Left ventricle myocardium superior (tissue), 1 donor: ENCODE results near the gene ADCYAP1. TPM values are rescaled to one million over a fixed set of nuclear protein-coding genes. Genes with fewer than 3 reads are reported as not detected.

Experiments
- ATAC-seq: fragments of 200-7000 bp; cut with Tn5 transposase; one replicate; pipeline ENCODE4 v1.9.1; 2020; ENCODE audit warnings: mild to moderate bottlenecking, moderate library complexity
- DNase-seq: peaks from one replicate; pipeline ENCODE4 v3.0.0-alpha.2; 2020
- intact Hi-C: fragments of 100-400 bp; cut with micrococcal nuclease; formaldehyde crosslinking; loops from one replicate; pipeline ENCODE4 v1.11.0; 2022
- total RNA-seq: library from RNA; stranded (reverse); fragmentation: NEBNext Ultra II Directional; extraction: Animal tissue kit (Norgen Biotek cat#: 25700); gene quantifications from one replicate; pipeline ENCODE4 v1.2.1, GENCODE V29; 2021
- donor health status: DM: no; HTN: yes; CAD: no; lungs with severe emphysema.

ADCYAP1 gene
- total RNA-seq, 1 donor from 2014 or later, result 0.17 TPM

- peak; percentile 19 for DNase-seq
- no peak for ATAC-seq
- intact Hi-C loops, result no loop called here
Measured at GRCh38 chr18:907885-908757, 3.5 kb downstream of the ADCYAP1 start.

DNA sequence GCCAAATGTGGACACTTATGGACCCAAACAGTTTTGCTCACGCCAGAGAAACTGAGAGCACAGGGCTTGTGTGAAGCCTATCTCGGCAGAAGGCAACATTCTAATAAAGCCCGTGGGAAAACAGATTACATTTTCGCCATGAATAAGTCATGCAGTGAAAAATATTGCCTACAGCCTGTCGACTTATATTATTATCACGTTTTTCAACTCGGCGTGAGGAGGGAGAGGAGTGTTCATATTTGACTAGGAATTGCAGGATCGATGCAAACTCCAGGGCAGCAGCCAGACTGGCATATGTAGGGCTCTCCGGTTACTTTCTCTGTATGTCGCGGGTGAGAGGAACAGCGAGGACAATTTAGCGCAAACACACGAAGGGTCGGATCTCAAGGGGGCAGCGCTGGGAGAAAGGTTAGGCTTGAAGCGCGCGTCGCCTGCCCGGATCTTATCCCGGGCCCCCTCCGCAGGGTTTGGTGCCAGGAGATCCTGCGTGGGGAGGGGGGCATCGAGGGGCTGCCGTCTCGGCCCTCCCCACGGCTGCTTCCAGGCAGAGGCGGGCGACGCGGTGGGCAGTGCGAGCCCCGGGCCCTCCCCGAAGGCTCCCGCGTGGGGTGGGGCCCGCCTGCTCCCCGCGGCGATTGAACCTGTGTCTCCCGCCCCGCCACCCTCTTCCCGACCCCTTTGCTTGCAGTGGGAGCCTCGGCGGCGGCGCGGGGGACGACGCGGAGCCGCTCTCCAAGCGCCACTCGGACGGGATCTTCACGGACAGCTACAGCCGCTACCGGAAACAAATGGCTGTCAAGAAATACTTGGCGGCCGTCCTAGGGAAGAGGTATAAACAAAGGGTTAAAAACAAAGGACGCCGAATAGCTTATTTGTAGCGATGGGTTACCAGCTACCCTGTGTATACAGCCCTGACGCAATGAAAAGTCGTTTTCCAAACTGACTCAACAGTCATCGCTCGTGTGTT is 4.4 kb downstream of the ADCYAP1 start:
- ATAC-seq (no peak), DNase-seq (no peak)
- intact Hi-C loops, result no loop called here

- no peak for ATAC-seq
- no peak for DNase-seq
- intact Hi-C loops, result no loop called here
Measured at GRCh38 chr18:910247-910646, 5.6 kb downstream of the ADCYAP1 start.

DNA sequence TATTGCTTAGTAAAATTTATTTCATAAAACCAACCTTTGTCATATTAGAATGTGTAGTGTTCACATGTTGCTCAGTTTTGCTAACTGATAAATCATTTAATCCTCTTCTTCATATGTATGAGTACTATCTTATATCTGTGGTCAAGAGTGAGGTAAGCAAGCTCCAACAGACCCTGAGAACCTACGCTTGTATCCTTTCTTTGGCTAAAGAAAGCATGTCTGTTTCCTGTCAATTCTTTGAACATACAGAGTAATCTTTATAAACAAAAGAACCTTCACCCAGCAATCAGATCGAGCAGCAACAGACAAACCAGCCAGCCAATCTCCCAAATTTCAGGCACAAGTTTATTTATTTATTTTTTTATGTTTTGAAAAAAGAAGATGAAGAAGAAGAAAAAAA is 6.4 kb downstream of the ADCYAP1 start:
- no peak for ATAC-seq
- DNase-seq, result no peak
- intact Hi-C loops, result no loop called here

DNA sequence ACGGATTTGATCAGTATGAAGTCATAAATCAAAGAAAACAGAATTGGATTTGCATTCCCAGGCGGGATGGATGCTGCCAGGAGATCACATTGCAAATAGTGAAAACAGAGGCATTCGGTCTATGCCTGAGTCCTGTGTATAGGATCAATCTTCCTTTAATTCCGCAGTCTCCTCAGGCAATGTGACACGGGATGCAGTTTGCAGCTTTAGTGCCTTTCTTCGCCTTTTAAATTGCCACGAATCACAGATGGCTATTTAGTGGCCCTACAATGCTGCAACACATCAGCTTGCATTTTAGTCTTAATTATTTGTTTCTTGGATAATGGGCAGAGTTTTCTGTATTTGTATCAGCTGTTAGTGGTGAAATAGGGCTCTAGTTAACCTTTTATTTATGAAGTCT is 6.8 kb downstream of the ADCYAP1 start:
- ATAC-seq (no peak), DNase-seq (no peak)
- intact Hi-C loops, result no loop called here

DNA sequence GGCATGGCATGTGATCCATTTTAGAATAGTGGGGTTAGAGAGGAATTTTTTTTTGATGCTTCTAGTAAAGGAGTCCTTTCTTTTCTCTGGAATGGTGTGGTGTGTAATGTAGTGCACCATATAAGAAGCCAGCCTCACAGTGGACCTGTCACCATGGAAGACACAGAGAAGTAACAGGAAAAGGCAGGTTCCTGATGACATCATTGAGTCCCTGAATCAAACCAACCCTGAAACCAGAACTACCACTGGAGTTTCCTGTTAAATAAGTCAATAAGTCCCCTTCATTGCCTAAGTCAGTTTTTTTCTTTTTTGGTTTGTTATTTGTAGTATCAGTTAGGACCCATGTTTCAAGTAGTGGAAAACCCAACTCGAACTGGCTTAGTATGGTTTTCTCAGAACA is 11.9 kb downstream of the ADCYAP1 start:
- intact Hi-C loops, result no loop called here
- DNase-seq (no peak), ATAC-seq (no peak)

DNA sequence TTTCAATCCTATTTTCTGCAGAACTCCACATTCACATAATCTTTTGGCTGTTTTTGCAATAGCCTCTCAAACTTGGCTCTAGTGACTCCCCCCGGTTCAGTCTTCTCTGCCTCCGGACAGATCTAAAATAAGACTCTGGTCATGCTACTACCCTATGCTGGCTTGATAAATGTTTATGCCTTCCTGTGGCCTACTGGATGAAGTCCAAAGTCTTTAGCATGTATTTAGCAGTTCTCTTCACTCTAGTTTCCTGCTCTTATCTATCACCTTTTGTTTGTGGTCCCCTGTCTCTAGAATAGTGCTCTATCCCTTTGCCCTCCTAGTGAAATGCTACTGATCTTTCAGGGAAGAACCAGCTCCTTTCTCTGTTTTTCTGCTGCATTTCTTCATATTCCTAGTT is 14.4 kb downstream of the ADCYAP1 start:
- intact Hi-C loops, result no loop called here
- DNase-seq (no peak), ATAC-seq (no peak)

DNA sequence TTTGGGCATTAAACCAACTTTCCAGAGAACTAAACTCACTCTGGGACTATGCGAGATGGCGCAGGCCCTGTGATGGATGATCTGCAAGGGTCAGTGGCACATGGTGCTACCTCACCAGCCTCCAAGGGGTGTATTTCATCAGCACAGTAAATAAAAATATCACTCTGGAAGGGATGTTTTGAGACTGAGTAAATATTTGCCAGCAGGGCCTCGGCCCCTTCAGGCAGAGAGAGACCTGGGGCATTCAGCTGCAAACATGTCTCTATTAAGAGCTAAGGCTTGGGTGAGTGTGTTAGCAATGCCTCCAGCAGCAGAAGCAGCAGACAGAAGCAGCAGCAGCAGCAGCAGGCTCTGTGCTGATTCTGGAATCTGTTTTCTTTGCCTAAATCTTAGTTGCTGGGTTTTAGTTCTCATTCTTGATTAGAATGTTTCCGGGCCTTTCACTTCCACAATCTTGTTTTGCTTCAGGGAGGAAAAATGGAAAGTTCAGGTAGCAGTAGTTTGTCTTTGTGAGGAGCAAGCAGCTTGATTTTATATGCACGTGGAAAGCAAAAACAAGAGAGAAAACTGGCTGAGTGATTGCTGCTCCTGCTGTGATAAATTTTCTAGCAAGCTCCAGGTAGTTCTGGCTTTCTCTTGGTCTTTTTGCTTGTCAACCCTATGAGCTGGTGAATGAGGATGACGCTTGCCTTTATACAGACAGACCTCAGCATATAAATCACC is 18.6 kb downstream of the ADCYAP1 start:
- intact Hi-C loops, result no loop called here
- DNase-seq (no peak), ATAC-seq (no peak)

DNA sequence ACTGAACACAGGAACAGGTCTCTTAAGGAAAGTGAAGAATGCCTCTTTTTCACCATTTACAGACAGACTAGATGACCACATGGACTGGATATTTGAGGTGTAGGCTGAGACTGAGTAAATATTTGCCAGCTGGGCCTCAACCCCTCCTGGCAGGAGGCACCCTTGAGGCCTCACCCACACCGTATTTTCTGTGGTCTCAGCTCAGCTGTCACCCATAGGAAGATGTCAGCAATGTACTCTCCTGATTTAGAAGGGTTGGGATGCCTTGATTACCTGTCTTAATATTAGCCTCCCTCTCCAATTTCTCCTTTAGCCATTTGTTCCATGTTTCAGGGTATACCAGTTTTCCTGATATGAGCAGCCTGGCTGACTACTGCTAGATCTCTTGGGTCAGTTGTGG is 20.3 kb downstream of the ADCYAP1 start:
- ATAC-seq (no peak), DNase-seq (no peak)
- intact Hi-C loops, result no loop called here

DNA sequence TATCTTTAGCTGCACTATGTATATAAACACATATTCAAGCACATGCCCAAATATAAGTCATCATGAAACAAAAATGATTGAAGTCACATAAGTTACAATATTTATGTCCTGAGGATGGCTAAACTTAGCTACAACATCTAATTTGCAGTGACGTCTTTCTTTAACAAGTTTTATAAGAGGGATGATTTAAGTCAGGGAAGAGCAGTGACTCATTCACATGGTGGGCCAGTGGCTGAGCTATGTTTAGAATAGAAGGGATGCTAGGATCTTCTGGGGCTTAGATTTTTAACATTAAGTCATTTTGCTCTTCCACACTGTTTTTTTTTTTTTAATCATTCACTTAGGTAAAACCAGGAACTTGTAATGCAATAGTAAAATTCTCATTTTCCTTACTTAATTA is 22.3 kb downstream of the ADCYAP1 start:
- no peak for DNase-seq
- no peak for ATAC-seq
- intact Hi-C loops, result no loop called here

- ATAC-seq (no peak), DNase-seq (no peak)
- intact Hi-C loops, result no loop called here
Measured at GRCh38 chr18:933082-933481, 28.4 kb downstream of the ADCYAP1 start.

- intact Hi-C loops, result no loop called here
- no peak for DNase-seq
- ATAC-seq, result no peak
Measured at GRCh38 chr18:934518-935133, 30.0 kb downstream of the ADCYAP1 start.

DNA sequence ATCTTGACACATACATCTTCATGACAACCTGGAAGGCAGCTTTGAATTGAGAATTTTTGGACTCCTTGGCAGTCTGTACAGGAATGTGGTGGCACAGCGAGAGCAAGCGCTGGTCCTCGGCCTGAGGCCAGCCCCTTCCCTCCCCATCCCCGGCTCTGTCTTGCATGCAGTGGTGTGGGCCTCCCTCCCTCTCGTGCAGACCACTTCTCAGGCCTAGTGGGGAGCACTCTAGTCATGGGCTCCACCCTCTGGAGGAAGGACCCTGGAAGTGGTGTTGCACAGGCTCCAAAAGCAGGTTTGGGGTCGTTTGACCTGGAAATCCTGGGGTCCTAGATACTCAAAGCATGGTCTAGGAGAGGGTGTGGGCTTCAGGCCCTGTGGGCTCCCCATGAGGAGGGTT is 32.3 kb downstream of the ADCYAP1 start:
- DNase-seq (no peak), ATAC-seq (no peak)
- intact Hi-C loops, result no loop called here

DNA sequence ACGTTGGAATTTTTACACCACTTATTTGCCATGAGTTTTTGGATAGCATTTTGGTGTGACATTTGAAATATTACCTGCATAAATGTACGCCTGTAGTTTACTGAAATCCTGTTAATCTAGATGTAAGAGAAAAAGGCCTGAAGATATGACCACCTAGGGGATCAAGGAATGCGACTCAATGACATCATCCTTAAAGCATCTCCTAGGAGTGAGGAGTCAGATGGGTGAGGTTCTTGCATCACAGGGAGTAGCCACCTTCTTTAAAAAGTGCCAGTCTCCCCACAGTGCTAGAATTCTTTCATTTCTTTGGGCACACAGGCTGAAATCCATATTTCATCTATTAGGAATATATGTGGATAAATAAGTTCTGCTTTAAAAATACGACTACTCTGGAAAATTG is 34.5 kb downstream of the ADCYAP1 start:
- DNase-seq, result no peak
- no peak for ATAC-seq
- intact Hi-C loops, result no loop called here

DNA sequence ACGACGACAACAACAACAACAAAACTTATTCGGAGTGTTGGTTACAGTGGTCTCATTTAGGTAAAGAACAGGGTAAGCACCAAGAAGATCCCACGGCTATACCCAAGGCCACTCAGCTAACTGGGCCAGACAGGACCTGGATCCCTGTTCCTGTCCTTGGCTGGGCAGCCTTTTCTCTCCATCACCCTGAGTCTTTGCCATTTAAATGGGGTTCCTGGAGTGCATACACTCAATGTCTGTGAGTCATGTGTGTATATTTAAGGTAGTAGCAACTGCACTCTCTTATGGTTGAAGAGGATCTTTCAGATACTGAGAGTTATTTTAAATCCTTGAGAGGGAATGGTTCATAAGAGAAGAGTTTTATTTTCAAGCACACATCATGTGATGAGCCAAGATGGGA is 35.3 kb downstream of the ADCYAP1 start:
- intact Hi-C loops, result no loop called here
- ATAC-seq, result no peak
- DNase-seq, result no peak

DNA sequence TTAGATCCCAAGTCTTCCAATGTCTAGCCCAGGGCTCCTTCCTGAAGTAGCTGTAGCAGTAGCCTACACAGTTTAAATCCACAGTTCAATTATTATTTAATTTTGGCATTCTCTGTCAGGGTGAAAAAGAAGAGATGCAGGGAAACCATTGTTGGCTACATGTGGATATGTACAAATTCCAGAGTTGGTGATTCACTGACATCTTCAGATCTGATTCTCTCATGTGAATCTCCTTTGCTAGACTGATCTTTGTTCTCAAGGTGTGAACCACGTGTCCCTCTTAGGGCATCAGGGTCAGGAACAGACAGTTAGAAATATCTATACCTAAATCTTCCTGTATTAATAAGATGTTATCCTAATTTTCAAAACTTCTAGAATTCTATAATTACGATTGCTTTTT is 36.7 kb downstream of the ADCYAP1 start:
- no peak for DNase-seq
- intact Hi-C loops, result no loop called here
- ATAC-seq, result no peak

- intact Hi-C loops, result no loop called here
- DNase-seq, result no peak
- ATAC-seq, result no peak
Measured at GRCh38 chr18:944440-944839, 39.8 kb downstream of the ADCYAP1 start.

GRCh38 chr18:949724-950631 is 45.3 kb downstream of the ADCYAP1 start:
- DNase-seq (no peak), ATAC-seq (no peak)
- intact Hi-C loops, result no loop called here
